HG02678 (cell line): ENCODE measurements around the gene SLC43A2.
"Not testable (repeated sequence)": the region's sequence is repeated elsewhere in the genome, so short reads cannot be mapped to it uniquely, and the experiment has no call there.

Experiments
- ATAC-seq: cut with Tn5 transposase; IDR thresholded peaks from one replicate; pipeline ENCODE4 v1.9.1; 2021; ENCODE audit warnings: mild to moderate bottlenecking, moderate library complexity; ENCODE audit not compliant: unreplicated experiment

SLC43A2 gene

DNA sequence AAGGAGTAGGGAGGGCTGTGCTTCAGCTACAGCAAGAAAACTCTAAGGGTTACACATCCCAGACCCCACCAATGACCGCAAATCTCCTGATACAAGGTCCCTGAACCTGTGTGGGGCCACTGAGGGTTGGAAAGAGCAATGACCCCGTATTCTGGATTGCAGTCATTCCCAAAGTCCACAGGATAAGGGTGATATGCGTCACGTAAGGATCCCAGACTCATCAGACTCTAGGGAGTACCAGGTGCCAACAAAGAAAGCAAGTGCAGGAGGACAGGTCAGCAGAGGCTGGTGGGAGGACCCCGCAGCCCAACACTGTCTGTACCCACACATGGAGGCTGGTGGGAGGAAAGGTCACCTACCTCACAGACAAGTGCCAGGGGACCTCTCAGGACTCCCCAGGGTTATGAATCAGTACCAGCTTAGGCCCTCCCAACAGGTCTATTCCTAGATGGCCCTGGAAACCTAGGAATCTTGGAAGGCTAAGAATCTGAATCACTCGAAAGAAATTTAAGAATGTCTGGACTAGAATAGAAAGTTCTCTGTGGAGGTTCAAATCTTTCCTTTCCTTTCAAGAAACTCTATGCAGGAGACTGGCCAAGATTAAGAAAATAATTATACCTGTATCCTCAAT is 82.2 kb downstream of the SLC43A2 start:
- no peak for ATAC-seq

DNA sequence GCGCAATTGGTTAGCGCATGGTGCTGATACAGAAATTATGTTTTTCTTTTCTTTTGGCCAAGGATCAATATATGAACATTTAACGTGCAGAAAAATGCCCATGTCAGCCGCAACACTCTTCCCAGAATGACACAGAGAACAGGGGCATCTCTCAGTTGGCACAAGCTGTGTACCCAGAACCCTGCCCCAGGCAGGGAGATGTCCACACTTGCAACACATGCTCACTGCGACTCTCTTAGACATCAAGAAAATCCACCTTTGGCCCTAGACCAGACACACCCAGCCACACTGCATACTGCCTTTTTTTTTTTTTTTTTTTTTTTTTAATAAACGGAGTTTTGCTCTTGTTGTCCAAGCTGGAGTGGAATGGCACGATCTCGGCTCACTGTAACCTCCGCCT is 83.0 kb downstream of the SLC43A2 start:
- no peak for ATAC-seq

DNA sequence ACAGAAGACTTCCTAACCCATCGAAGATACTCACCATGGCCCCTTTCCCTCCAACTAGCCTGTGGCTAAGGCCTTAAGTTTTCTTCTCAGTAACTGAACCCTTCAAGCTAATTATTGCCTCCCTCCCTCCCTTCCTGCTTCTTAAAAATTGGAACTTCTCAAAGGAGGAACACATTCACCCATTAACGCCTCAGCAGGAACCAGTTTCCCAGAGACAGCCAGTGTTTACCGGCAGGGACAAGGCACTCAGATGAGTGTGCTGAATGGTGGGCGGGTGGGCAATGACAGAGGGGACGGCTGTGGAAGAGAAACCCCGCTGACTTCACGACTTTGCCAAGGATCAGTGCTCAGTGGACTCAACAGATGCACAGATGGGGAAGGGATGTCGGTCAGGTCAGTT is 86.3 kb downstream of the SLC43A2 start:
- ATAC-seq, result no peak

DNA sequence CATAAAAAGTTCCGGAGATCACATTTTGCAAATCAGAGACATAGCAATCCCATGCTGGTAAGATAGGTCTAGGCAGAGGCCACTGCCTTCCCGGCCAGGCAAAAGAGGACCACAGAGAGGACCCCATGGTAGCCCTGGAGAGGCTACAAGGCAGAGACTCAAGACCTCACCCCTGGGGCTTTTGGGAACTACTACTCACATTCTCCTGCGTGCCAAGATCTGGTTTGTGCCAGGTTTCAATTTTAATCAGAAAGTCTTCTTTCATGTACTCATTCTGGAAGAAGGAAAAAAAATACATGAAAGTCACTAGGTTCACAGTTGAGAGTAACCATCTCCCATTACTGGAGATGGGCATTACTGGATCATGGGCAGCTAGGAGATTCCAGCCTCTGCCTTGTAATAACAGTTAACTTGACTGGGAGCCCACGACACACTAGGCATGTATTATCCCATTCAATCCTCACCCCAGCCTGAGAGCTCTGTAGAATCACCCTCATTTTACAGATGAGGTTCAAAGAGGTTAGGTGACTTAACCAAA is 87.2 kb downstream of the SLC43A2 start:
- no peak for ATAC-seq

DNA sequence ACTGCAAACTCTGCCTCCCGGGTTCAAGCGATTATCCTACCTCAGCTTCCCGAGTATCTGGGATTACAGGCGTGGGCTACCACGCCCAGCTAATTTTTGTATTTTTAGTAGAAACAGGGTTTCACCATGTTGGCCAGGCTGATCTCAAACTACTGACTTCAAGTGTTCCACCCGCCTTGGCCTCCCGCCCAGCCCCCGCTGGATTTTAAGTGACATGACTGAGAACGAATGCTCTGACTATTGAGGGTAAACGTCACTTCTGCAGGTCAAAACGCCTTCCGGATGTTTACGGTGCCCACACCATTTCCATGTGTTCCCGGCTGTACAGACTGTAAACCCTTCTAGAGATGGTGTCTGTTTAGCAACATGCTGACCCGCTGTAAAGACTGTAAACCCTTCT is 88.8 kb downstream of the SLC43A2 start:
- ATAC-seq, result no peak

DNA sequence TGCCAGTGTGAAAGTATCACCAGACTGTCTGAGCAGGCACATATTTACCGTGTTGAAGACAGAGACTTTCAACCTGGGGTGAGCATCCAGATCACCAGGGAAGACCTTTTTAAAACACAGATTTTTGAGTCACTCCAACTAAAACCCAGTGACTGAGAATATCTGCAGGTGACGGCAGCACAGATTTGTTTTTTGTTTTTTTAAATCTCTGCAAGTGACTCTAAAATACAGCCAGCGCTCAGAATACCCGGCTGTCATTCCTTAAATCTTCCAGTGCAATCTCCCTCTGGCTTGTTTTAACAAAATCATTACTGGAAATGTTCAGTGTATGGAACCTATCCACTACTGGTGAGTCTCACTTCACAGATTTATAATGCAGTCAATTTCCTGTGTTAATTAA is 92.9 kb downstream of the SLC43A2 start:
- ATAC-seq, result no peak

DNA sequence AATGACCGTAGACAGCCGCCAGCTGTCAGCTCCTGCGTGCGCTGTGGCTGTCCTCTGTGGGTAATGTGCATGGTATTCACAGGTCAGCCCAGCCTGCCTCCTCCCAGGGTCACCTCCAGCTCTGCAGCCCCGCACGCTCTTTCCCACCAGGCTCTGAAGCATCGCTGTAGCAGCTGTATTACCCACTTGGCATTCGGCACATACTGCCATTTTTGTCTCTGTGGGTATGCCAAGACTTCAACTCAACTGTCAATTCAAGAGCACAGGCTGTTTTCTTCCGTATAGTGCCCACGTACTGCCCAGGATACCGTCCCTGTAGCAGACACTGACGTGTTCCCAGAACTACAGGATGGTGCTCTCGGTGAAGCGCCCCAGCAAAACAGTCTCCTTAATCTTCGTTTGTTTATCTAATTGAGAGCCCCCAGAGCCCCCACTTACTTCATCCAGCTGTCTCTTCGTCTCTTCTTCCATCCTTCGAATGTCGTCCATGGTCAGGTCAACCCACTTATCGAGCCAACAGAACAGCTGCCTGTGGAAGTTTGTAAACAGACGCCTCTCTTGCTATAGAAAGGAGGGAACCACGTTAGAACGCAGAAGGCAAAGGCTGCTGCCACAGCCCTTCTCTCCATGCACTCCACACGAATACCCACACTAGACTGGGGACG is 94.8 kb downstream of the SLC43A2 start:
- ATAC-seq, result no peak

DNA sequence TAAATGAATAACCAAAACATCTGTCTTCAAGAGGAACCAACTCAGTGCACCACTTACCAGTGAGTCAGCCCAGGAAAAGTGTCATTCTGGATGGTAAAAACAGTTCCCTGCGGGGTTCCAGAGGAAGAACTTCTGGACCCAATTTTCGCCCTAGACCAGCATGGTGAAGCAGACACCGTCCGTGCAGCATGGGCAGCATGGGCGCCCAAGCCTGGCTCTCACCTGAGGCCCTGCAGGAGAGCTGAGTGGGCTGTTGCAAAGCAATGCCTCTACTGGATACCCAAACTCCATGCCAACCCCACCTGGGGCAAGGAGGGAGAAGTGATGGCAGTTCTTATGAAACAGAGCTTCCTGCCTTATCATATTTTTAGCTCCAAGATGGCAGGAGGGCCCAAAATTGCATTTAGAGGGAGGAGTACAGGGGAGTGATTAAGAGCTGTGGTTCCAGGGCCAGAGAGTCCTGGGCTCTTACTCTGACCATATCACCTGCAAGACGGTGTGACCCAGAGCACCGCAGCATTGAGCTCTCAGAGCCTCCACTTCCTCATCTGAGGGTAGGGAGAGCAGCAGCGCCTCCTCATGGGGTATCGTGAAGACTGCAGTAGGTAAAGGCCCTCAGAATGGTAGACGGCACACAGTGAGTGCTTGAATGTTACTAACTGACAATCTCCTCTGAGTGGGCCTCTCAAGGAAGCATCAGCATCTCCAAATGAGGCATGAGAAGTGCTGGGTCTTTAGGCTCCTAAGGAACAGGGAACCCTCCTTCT is 95.6 kb downstream of the SLC43A2 start:
- ATAC-seq, result no peak

DNA sequence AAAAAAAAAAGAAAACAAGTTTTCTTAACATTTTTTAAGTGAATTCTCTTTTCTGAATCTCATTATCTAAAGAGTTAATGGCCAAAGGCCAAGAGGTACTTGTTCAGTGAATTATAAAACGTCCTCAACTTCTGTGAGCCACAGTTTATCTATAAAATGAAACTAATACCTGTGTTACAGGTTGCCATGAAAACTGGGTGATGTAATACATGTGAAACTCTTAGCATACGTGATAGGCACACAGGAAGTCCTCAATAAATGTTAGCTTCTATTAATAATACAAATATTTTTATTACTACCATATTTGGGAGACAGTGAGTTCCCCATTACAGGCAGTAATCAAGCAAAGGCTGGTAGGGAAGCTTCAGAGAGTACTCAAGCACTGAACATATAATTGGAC is 98.8 kb downstream of the SLC43A2 start:
- ATAC-seq, result no peak

DNA sequence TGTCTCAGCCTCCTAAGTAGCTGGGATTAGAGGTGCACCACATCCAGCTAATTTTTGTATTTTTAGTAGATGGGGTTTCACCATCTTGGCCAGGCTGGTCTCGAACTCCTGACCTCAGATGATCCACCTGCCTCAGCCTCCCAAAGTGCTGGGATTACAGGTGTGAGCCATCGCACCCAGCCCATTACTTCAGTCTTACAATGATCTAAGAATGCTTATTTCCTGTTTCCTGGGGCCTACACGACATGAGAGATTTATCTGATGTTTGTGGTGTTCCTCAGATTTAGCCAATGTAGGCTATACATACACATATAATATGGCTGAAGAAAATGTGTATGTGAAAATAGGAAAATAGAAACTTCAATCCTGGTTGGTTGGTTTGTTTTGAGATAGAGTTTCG is 101.8 kb downstream of the SLC43A2 start:
- not testable (repeated sequence) for ATAC-seq

DNA sequence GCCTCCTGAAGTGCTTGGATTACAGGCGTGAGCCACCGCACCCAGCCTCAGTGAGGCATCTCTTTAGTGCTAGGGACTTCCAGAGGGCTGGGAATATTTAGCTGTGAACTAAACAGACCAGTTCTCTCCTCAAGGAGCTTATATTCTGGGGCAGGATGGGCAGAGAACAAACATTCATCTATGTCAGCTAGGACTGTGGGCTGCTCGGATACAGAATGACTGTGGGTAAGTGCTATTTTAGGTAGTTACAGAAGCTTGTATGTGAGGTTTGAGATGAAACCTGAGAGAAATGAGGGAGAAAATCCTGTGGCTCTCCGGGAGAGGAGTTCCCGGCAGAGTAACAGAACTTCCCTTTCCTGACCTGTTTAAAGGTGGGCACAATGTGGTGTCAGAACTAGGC is 106.0 kb downstream of the SLC43A2 start:
- no peak for ATAC-seq

DNA sequence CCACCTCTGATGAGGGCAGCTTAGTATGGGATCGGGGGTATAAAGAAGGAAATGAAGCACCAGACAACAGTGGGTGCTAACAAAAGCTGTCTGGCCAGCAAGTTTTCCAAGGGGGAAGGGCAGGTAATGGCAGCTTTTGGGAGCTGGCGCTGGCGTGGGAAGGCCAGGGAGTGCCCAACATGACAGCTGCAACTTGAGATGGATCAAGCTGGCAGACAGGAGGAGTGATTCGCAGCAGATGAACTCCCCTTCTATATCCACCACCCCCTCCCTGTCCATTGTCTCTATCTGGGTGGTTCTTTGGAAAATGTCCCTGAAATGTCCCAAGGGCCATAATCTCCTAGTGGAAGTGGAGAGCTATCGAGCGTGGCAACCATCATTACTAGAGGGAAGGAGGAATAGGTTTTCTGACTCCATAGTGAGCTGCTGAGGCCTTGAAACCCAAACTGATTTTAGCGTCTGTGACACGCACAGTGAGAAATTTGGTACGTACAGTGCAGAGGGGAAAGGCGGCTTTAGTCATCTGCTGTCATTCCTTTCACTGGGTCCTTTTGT is 107.5 kb downstream of the SLC43A2 start:
- ATAC-seq, result no peak

DNA sequence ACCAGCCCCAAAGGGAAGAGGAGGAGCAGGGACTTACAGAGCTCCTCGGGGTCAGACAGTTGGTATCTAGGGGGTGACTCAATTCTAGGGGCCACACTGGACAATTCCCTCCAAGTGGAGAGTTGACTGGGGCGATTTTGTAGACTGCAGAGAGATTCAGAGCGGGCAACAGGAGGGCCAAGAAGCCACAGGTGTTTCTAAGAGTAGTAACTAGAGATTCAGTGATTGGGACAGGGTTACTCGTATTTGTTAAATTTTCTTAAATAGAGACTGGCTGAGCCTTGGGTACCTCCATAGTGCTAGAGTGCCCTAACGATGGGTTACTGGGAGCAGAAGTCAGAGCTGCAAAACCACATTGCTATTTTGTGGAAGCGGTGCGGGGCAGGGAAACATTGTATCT is 109.0 kb downstream of the SLC43A2 start:
- no peak for ATAC-seq
